ENCODE data around the gene SSC5D. TPM values are rescaled to one million over a fixed set of nuclear protein-coding genes. Genes with fewer than 3 reads are reported as not detected.
A peak's percentile ranks its signal among the peaks of the same experiment; 100 is the strongest.
"Not testable (repeated sequence)": the region's sequence is repeated elsewhere in the genome, so short reads cannot be mapped to it uniquely, and the experiment has no call there.

SSC5D gene
- total and polyA plus RNA-seq, 8 donors, result 0.60 to 5.3 (median 1.4) TPM

- H3K4me1 ChIP-seq, result peaks cover 0 to 5% (median 0%) of the 10 kb centered on the region in 3 donors
- H3K27me3 ChIP-seq, result no peaks in the 10 kb centered on the region
- no peak for FAIRE-seq
- no peak overlapping the region for H3K27ac ChIP-seq
- WGBS, 2 donors, result 86% methylated on average over 22 to 26 of the region's 26 CpGs
- DNase-seq, result no peak
- ATAC-seq, result no peak
- no peak overlapping the region for H3K4me3 ChIP-seq
- H3K36me3 ChIP-seq, result no peaks in the 10 kb centered on the region
- no peaks in the 10 kb centered on the region for H3K9me3 ChIP-seq
- intact Hi-C loops (cut with DNase I), result no loop called here
- TF ChIP-seq CTCF (IDR thresholded peaks at IDR 0.05), result no peak
These were observed 42.8 kb downstream of the SSC5D start for GRCh38 chr19:55530996-55531395.

- H3K27ac ChIP-seq; H3K27me3 ChIP-seq; H3K4me3 ChIP-seq; FAIRE-seq; ATAC-seq; H3K36me3 ChIP-seq; intact Hi-C loops (cut with DNase I); DNase-seq; H3K9me3 ChIP-seq; H3K4me1 ChIP-seq: not testable (repeated sequence)
- 74 to 83% methylated on average over 7 of the region's 7 CpGs for WGBS, 2 donors
These were observed 46.0 kb downstream of the SSC5D start for GRCh38 chr19:55534280-55534679.

GRCh38 chr19:55535173-55535964 lies 47.1 kb downstream of the SSC5D start:
- DNase-seq, result no peak
- TF ChIP-seq CTCF (IDR thresholded peaks at IDR 0.05), result no peak
- 66 to 82% methylated on average over 12 of the region's 12 CpGs for WGBS, 2 donors
- no peaks in the 10 kb centered on the region for H3K27me3 ChIP-seq
- H3K4me1 ChIP-seq, result no peaks in the 10 kb centered on the region
- FAIRE-seq, result no peak
- no peaks in the 10 kb centered on the region for H3K36me3 ChIP-seq
- no peak overlapping the region for H3K4me3 ChIP-seq
- H3K9me3 ChIP-seq, result no peaks in the 10 kb centered on the region
- intact Hi-C loops (cut with DNase I), result no loop called here
- peak in 1 of 4 donors; percentile 11 for ATAC-seq
- H3K27ac ChIP-seq, result no peak overlapping the region

GRCh38 chr19:55535965-55536350 lies 47.7 kb downstream of the SSC5D start:
- H3K4me1 ChIP-seq, result no peaks in the 10 kb centered on the region
- intact Hi-C loops (cut with DNase I), result no loop called here
- H3K36me3 ChIP-seq, result no peaks in the 10 kb centered on the region
- H3K4me3 ChIP-seq, result no peak overlapping the region
- WGBS, 2 donors, result 76 to 86% methylated on average over 20 to 22 of the region's 22 CpGs
- no peaks in the 10 kb centered on the region for H3K9me3 ChIP-seq
- H3K27me3 ChIP-seq, result no peaks in the 10 kb centered on the region
- DNase-seq (no peak), FAIRE-seq (no peak), ATAC-seq (no peak)
- no peak overlapping the region for H3K27ac ChIP-seq
- no peak for TF ChIP-seq CTCF (IDR thresholded peaks at IDR 0.05)

- no peak overlapping the region for H3K27ac ChIP-seq
- ATAC-seq (no peak), DNase-seq (no peak), FAIRE-seq (no peak)
- intact Hi-C loops (cut with DNase I), result no loop called here
- H3K36me3 ChIP-seq, result no peaks in the 10 kb centered on the region
- 69 to 75% methylated on average over 10 to 11 of the region's 11 CpGs for WGBS, 2 donors
- no peak for TF ChIP-seq CTCF (IDR thresholded peaks at IDR 0.05)
- no peak overlapping the region for H3K4me3 ChIP-seq
- H3K9me3 ChIP-seq, result no peaks in the 10 kb centered on the region
- H3K4me1 ChIP-seq, result no peaks in the 10 kb centered on the region
- no peaks in the 10 kb centered on the region for H3K27me3 ChIP-seq
These were observed 48.1 kb downstream of the SSC5D start for GRCh38 chr19:55536366-55536765.
